Activated CD8-positive, alpha-beta memory T cell treated with anti-CD3 and anti-CD28 coated beads for 48 hours (primary cell): Measurements from ENCODE around the gene CSNK2A1.
"Not testable (repeated sequence)": the region's sequence is repeated elsewhere in the genome, so short reads cannot be mapped to it uniquely, and the experiment has no call there.

Source experiments
- DNase-seq, 3 experiments: peaks; one replicate each; pipeline ENCODE4 v3.0.0-alpha.2; 2020; ENCODE audit warnings: low read depth in 2 of 3, low spot score in 2 of 3

The CSNK2A1 gene

GRCh38 chr20:535958-536357 lies 7.6 kb downstream of the CSNK2A1 start:
- no peak for DNase-seq

GRCh38 chr20:533526-533925 lies 10.1 kb downstream of the CSNK2A1 start:
- no peak for DNase-seq

- DNase-seq = no peak
Observed at GRCh38 chr20:532530-532929, 11.1 kb downstream of the CSNK2A1 start.

GRCh38 chr20:531608-532007 lies 12.0 kb downstream of the CSNK2A1 start:
- DNase-seq = no peak

GRCh38 chr20:530321-530720 lies 13.3 kb downstream of the CSNK2A1 start:
- no peak for DNase-seq

- DNase-seq = no peak
Observed at GRCh38 chr20:528923-529604, 14.5 kb downstream of the CSNK2A1 start.

GRCh38 chr20:527571-527886 lies 16.1 kb downstream of the CSNK2A1 start:
- no peak for DNase-seq

- DNase-seq = no peak
Observed at GRCh38 chr20:521860-522259, 21.7 kb downstream of the CSNK2A1 start.

GRCh38 chr20:519999-520398 lies 23.6 kb downstream of the CSNK2A1 start:
- no peak for DNase-seq

GRCh38 chr20:517221-517620 lies 26.4 kb downstream of the CSNK2A1 start:
- DNase-seq = no peak

- DNase-seq = no peak
Observed at GRCh38 chr20:516799-517198, 26.8 kb downstream of the CSNK2A1 start.

- no peak for DNase-seq
Observed at GRCh38 chr20:515696-516095, 27.9 kb downstream of the CSNK2A1 start.

GRCh38 chr20:513429-513828 lies 30.2 kb downstream of the CSNK2A1 start:
- no peak for DNase-seq

GRCh38 chr20:510328-511057 lies 33.1 kb downstream of the CSNK2A1 start:
- DNase-seq = not testable (repeated sequence)

- DNase-seq = not testable (repeated sequence)
Observed at GRCh38 chr20:508364-508787, 35.2 kb downstream of the CSNK2A1 start.

GRCh38 chr20:507761-508332 lies 35.7 kb downstream of the CSNK2A1 start:
- DNase-seq = no peak

- DNase-seq = no peak
Observed at GRCh38 chr20:507006-507758, 36.4 kb downstream of the CSNK2A1 start.

- DNase-seq = no peak
Observed at GRCh38 chr20:504632-505075, 38.9 kb downstream of the CSNK2A1 start.

- no peak for DNase-seq
Observed at GRCh38 chr20:503048-503737, 40.4 kb downstream of the CSNK2A1 start.

GRCh38 chr20:497979-498378 lies 45.6 kb downstream of the CSNK2A1 start:
- DNase-seq = no peak

- DNase-seq = no peak
Observed at GRCh38 chr20:496126-496696, 47.4 kb downstream of the CSNK2A1 start.
